ENCODE measurements around the gene PEAR1.

- no peak for TF ChIP-seq CTCF (IDR thresholded peaks at IDR 0.05)
- no peak for TF ChIP-seq EP300 (IDR thresholded peaks at IDR 0.05)
- TF ChIP-seq POLR2AphosphoS5 (IDR thresholded peaks at IDR 0.05) = no peak
Observed at GRCh38 chr1:156866249-156866909, 27.1 kb upstream of the PEAR1 start.
